Testis (tissue), 3 donors: ENCODE results near the gene CCNL2. TPM values are rescaled to one million over a fixed set of nuclear protein-coding genes. Genes with fewer than 3 reads are reported as not detected.

Experiments
- DNase-seq: peaks from one replicate; pipeline ENCODE4 v3.0.0-alpha.2; 2019
- H3K27ac ChIP-seq, 2 donors: fragments of 200-600 bp; sonication (generic); one replicate each; pipeline ENCODE4 v1.5.1; 2019
- H3K27me3 ChIP-seq: fragments of 200-600 bp; sonication (generic); one replicate; pipeline ENCODE4 v1.5.1; 2019
- H3K36me3 ChIP-seq: fragments of 200-600 bp; sonication (generic); one replicate; pipeline ENCODE4 v1.5.1; 2017; ENCODE audit warnings: low read depth; ENCODE audit errors: missing control alignments
- H3K4me1 ChIP-seq: fragments of 200-600 bp; sonication (generic); one replicate; pipeline ENCODE4 v1.5.1; 2019
- H3K4me3 ChIP-seq, 2 donors: fragments of 200-600 bp; sonication (generic); one replicate each; pipeline ENCODE4 v1.5.1; 2017 to 2019
- H3K9me3 ChIP-seq: fragments of 200-600 bp; sonication (generic); one replicate; pipeline ENCODE4 v1.5.1; 2017
- CTCF ChIP-seq, 3 experiments: fragments of 450-650 bp in 2 of 3; fragments of 200-600 bp in 1 of 3; sonication (generic) in 1 of 3; IDR thresholded peaks; one replicate each; pipeline ENCODE4 v1.5.1; 2016 to 2019; ENCODE audit warnings: antibody characterized with exemption in 3 of 3, mild to moderate bottlenecking in 2 of 3, moderate library complexity in 1 of 3
- POLR2A ChIP-seq: fragments of 450-650 bp; IDR thresholded peaks from one replicate; pipeline ENCODE4 v1.6.1; 2017; ENCODE audit warnings: antibody characterized with exemption, mild to moderate bottlenecking, moderate library complexity
- WGBS, 2 donors: methylation state at CpG; one replicate each; pipeline ENCODE4 v1.1.5; 2018; 5-methylcytosine and 5-hydroxymethylcytosine counted together
- intact Hi-C: fragments of 100-400 bp; cut with DNase I; formaldehyde crosslinking; loops from one replicate; pipeline ENCODE4 v1.15.1; 2023; ENCODE audit warnings: low total_unique reads
- polyA plus RNA-seq: library from polyadenylated mRNA; stranded (reverse); fragments of 350-450 nt; fragmentation: Illumina TruSeq; extraction: RNeasy Lipid Tissue Mini Kit (QIAGEN cat#74804); gene quantifications from one replicate; pipeline ENCODE4 v1.2.3, GENCODE V29; 2014; ENCODE audit warnings: low read depth, low replicate concordance; ENCODE audit not compliant: insufficient read depth
- total RNA-seq, 2 donors: library from RNA; depleted of rRNA; stranded (reverse); fragments of >200 nt; gene quantifications; one replicate each; pipeline ENCODE4 v1.2.3, GENCODE V29; 2016

Gene CCNL2
- total and polyA plus RNA-seq, 3 donors from 2014 or later, result 90.9 to 209 (median 204) TPM

- Histone ChIP-seq H3K27me3 (no peaks in the 10 kb centered on the region), H3K4me1 (peaks cover 43% of the 10 kb centered on the region), H3K9me3 (no peaks in the 10 kb centered on the region), H3K36me3 (no peaks in the 10 kb centered on the region), H3K27ac (peak overlapping the region in 1 of 2 donors; percentile 35), H3K4me3 (no peak overlapping the region)
- intact Hi-C loops, result no loop called here
- DNase-seq, result no peak
- WGBS, 2 donors, result 70 to 77% methylated on average over 20 to 25 of the region's 26 CpGs
- TF ChIP-seq POLR2A (no peak), CTCF (IDR thresholded peaks at IDR 0.05) (no peak)
Observed at GRCh38 chr1:1440262-1441001, 41.3 kb upstream of the CCNL2 start.

- DNase-seq, result no peak
- H3K9me3 ChIP-seq, result no peaks in the 10 kb centered on the region
- no peak overlapping the region for H3K4me3 ChIP-seq
- intact Hi-C loops, result no loop called here
- WGBS, 2 donors, result 62 to 78% methylated on average over 9 to 77 of the region's 82 CpGs
- no peaks in the 10 kb centered on the region for H3K36me3 ChIP-seq
- TF ChIP-seq POLR2A (no peak), CTCF (IDR thresholded peaks at IDR 0.05) (no peak)
- H3K4me1 ChIP-seq, result peaks cover 50% of the 10 kb centered on the region
- no peak overlapping the region for H3K27ac ChIP-seq
- H3K27me3 ChIP-seq, result no peaks in the 10 kb centered on the region
Observed at GRCh38 chr1:1439546-1440261, 40.6 kb upstream of the CCNL2 start.

- no peak overlapping the region for H3K4me3 ChIP-seq
- H3K9me3 ChIP-seq, result no peaks in the 10 kb centered on the region
- H3K36me3 ChIP-seq, result no peaks in the 10 kb centered on the region
- peaks cover 59% of the 10 kb centered on the region for H3K4me1 ChIP-seq
- 61 to 76% methylated on average over 21 to 44 of the region's 45 CpGs for WGBS, 2 donors
- no peaks in the 10 kb centered on the region for H3K27me3 ChIP-seq
- TF ChIP-seq CTCF (IDR thresholded peaks at IDR 0.05) (no peak), POLR2A (no peak)
- no peak for DNase-seq
- no peak overlapping the region for H3K27ac ChIP-seq
- intact Hi-C loops, result no loop called here
Observed at GRCh38 chr1:1438531-1439381, 39.6 kb upstream of the CCNL2 start.

GRCh38 chr1:1437904-1438376 lies 38.8 kb upstream of the CCNL2 start:
- H3K9me3 ChIP-seq, result no peaks in the 10 kb centered on the region
- H3K27ac ChIP-seq, result no peak overlapping the region
- intact Hi-C loops, result no loop called here
- no peaks in the 10 kb centered on the region for H3K36me3 ChIP-seq
- DNase-seq, result no peak
- WGBS, 2 donors, result 68 to 73% methylated on average over 7 to 11 of the region's 11 CpGs
- no peak overlapping the region for H3K4me3 ChIP-seq
- no peak for TF ChIP-seq CTCF (IDR thresholded peaks at IDR 0.05)
- TF ChIP-seq POLR2A, result no peak
- no peaks in the 10 kb centered on the region for H3K27me3 ChIP-seq
- H3K4me1 ChIP-seq, result peaks cover 67% of the 10 kb centered on the region
